GM12878 (cell line): ENCODE data around the gene RREB1.

Experiments
- CTCF ChIP-seq, 3 experiments: IDR thresholded peaks in 2 of 3; conservative IDR thresholded peaks in 1 of 3; 2 replicates each; pipeline ENCODE4 v1.5.1; 2011; ENCODE audit warnings: low read depth in 3 of 3, low read length in 3 of 3, mild to moderate bottlenecking in 3 of 3, control low read depth in 2 of 3, moderate library complexity in 2 of 3, inconsistent platforms in 1 of 3, mixed read lengths in 1 of 3; ENCODE audit not compliant: control insufficient read depth in 2 of 3, insufficient read depth in 1 of 3; ENCODE audit errors: extremely low read depth in 1 of 3
- EZH2 ChIP-seq: IDR thresholded peaks from 2 replicates; pipeline ENCODE4 v1.6.1; 2012; ENCODE audit warnings: low read depth, mild to moderate bottlenecking, control low read depth, inconsistent platforms, low read length, borderline replicate concordance; ENCODE audit not compliant: control insufficient read depth
- NBN ChIP-seq: fragments of 450-650 bp; IDR thresholded peaks from 2 replicates; pipeline ENCODE4 v1.6.1; 2016
- POLR2AphosphoS5 ChIP-seq: IDR thresholded peaks from 2 replicates; pipeline ENCODE4 v1.6.1; 2011; ENCODE audit warnings: mild to moderate bottlenecking, low read length, inconsistent platforms

GRCh38 chr6:7171119-7171518 lies 63.4 kb downstream of the RREB1 start:
- no peak for TF ChIP-seq CTCF (IDR thresholded peaks at IDR 0.05 in 2 of 3, conservative IDR thresholded peaks at IDR 0.05 in 1 of 3; ENCODE audit: control insufficient read depth in 2 of 3, extremely low read depth in 1 of 3, insufficient read depth in 1 of 3, low read depth in 3 of 3, low read length in 3 of 3)
- no peak for TF ChIP-seq EZH2
- no peak for TF ChIP-seq POLR2AphosphoS5
- no peak for TF ChIP-seq NBN
